ENCODE data around the gene TMEM187. TPM values are rescaled to one million over a fixed set of nuclear protein-coding genes. Genes with fewer than 3 reads are reported as not detected.

TMEM187 gene
- polyA plus RNA-seq, 12 donors, result 2.7 to 7.0 (median 4.8) TPM; not detected in 2

DNA sequence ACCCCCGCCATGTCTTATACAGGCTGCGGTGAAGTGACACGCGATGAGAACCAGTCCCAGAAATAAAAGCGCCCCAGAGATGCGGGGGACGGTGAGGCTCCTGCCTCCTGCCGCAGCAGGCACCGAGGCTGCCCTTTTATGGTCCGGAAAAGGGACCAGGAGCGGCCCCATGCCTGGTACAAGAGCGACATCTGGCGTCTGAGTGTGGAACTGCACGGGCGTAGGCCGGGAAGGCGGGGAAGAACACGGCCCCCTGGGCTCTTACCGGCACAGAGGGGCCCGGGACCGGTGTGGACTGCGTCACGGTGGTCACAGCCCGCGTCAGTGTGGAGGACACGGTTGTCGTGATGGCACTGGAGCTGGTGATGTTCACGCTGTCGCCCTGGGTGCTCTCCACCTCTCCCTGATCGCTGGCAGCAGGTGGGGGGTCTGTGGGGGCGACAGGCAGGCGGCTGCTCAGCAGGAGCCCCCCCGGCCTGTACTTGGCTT, 19.2 kb upstream of the TMEM187 start:
- peak; percentile 70 for DNase-seq

DNA sequence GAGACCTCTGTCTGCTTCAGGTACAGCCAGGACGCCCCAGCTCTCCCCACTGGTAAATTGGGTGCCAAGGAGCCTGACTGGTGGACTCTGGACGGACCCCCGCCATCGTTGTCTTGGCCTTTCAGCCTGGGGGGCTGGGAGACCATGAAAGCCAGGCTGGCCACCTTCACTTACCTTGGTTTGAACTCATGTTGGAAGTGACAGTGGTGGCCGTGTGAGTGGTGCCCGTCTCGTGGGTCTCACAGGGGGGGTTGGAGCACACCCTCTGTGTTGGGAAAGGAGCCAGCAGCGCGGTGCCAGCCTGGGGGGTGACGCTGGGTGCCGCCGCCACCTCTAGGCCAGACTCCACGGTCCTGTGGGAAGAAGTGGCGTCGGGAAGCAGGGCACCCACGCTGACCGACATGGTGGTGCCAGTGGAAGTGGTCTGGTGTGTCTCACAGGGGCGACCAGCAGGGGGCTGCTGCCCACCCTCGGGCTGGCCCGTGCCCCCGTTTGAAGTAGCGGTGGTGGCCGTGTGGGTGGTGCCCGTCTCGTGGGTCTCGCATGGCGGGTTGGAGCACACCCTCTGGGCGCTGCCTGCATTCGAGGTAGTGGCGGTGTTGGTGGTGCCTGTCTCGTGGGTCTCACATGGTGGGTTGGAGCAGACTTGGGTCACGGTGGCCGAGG, 18.5 kb upstream of the TMEM187 start:
- DNase-seq, result no peak

DNA sequence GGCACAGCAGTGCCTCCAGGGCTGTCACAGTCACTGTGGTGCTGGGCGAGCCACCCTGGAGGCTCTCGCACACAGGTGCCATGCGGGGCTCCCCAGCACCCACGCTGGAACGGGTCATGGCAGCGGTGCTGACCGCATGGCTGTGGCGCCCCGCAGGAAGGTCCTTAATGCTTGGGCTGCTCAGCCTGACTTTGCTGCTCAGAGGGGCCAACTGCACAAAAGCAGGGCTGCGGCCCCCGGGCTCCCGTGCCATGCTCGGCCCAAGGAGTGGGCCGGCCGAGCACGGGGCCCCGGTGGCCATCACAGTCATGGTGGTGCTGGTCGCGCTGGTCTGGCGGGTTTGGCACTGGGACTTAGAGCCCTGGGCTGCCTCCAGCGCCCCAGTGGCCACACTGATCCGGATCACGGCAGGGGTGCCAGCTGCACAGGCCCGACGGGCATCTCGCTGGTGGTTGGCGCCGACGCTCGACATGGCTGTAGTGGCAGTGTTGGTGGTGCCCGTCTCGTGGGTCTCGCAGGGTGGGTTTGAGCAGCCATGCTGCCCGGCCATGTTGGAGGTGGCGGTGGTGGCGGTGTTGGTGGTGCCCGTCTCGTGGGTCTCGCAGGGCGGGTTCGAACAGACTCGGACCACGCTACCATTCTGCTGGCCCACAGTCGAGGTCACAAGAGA, 17.9 kb upstream of the TMEM187 start:
- DNase-seq, result no peak

DNA sequence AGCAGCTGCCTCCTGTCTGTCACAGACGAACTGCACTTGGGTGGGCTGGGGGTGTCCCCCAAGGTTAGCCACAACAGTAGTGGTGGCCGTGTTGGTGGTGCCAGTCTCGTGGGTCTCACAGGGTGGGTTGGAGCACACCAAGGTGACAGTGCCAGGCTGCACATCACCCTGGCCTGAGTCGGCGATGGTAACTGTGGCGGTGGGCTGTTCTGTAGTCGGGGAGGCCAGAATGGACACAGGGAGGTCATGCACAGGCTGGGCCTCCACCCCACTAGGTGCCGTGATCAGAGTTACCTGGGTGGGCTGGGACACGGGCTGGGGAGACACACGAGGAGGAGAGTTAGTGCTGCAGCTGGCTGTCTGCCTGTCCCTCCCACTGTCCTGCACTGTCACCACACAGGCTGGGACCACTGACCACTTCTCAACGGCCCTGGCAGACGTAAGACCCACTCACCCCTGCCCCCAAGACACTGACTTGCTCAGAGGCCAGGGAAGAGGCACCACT, 17.3 kb upstream of the TMEM187 start:
- DNase-seq, result no peak

DNA sequence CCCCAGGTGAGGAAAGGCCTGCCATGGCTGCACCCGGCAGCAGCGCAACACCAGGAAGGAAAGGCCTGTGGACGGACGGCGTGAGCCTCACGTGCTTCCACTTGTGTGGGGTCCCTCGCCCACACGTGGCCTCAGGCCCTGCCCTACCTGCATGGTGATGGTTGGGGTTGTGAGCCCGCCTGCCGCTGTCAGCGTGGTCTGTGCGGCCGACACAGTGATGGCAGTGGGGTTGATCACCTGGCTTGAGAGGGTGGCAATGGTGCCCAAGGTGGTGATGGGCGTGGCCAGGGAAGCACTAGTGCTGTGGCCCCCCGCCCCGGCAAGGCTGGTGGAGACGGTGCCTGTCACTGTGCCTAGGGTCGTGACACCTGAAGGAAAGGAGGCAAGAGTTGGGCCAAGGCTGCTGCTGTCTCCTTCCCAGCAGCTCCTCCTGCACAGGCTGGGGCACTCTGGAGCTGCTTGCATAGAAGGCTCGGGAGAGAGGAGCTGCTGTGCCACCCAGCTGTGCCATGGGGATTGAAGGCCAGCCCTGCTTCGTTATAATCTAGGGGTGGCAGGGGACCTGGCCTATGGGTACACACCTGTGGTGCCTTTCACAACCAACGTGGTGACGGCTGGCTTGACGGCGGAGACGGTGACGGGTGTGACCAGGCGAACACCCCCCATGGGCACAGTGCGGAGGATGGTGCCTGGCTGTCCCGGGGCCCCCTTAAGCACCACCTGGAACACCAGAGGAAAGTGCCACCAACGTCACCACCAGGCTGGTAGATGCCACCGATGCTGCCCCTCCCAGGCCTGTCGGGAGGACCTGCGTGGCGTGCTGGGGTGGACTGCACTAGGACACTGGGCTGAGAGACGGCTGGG, 16.3 kb upstream of the TMEM187 start:
- DNase-seq, result no peak

DNA sequence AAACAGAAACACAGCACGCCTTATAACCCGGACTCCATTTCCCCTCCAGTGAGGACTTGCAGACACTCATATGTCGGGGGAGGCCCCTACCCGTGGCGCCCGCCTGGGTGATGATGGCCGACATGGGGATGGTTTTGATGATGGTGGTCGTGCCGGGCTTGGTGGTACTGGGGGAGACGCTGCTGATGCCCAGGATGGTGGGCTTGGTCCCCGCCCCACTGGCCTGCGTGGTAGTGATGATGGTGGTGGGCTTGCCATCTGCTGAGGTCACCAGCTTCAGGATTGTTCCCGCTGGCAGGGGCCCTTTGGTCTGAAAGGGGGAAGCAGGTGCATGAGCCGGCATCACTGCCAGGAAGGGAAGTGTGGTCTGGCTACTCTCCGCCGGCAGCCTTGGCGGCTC, 15.3 kb upstream of the TMEM187 start:
- DNase-seq, result no peak

DNA sequence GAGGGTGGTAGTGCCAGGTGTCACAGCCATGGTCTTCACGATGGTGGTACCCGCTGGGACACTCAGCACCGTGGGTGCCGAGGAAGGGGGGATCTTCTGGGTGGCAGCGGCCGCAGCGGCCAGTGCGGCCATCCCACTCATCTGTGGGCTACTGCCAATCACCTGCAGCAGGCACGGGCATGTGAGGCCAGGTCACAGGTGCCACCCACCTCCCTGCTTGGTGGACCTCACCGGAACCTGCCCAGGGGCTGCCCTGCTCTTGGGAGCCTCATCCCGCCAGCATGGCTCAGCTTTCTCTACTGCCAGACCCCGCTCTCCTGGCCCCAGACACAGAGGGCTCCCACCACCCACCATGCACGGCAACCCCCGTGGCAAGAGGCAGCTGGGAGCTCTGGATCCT, 13.9 kb upstream of the TMEM187 start:
- no peak for DNase-seq

DNA sequence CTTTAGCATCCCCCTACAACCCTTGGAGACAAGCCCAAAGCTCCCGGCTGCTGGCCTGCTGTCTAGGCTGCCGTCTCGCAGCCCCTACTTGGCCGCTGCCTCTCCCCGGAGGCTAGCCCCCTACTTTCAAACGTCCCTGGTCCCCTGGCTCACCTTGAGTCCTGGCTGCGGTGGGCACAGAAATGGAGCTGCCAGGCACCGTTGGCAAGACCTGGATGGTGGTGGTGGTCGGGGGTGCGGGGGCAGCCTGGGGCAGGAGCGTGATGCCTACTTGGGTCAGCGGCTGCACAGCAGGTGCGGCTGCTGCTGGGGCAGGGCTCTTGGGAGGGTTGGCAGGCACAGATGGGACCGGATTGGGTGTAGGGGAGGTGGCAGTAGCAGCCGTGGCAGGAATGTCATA, 12.9 kb upstream of the TMEM187 start:
- DNase-seq, result no peak

DNA sequence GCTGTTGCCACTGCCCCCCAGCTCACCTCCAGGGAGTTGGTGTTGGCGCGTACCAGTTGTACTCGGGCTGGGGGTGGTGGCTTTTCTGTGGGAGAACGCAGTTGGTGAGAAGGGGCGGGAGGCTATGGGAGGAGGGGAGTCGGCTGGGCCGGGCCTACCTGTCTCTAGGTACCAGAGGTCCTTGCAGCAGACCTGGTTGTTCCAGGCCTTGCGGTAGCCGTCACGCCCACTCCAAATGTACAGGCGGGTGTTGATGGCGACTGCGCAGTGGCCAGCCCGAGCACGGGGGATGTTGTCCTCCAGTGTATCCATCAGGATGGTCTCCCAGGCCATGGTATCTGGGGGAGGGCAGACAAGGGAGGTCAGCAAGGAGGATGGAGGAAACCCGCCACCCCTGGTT, 12.5 kb upstream of the TMEM187 start:
- no peak for DNase-seq

DNA sequence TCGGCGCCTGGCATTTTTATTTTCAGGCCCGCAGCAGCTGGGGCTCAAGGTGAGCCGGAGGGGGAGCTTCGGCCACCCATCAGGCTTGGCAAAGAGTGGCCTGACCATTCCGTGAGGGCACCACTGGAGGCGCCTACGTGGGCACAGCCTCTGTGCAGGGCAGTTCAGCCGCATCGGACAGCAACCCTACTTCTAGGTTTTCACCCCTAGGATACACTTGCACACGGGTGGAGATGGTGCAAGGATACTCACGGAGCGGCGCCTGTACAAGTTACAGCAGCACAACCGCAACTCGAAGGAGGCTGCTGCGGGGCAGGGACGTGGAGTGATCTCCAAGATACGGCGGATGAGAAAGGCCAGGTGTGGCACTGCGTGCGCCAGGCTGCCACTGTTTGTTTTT, 11.8 kb upstream of the TMEM187 start:
- no peak for DNase-seq

DNA sequence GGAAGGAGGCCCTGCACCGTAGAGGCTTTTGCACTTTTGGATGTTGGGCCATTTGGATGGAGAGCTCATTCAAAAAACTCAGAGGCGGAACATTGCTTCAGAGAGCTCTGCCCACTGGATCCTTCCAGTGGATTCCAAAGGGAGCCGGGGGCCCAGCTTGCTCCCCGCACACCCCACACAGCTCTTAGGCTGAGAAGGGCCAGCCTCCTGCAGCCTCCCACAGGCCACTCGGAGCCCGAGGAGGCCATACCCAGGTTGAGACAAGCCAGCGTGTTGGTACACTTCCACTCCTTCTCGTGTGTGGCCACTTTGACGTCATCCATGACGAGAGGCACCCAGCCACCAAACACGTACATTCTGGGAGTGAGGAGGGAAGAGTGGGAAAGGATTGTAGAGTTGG, 11.3 kb upstream of the TMEM187 start:
- DNase-seq, result no peak

DNA sequence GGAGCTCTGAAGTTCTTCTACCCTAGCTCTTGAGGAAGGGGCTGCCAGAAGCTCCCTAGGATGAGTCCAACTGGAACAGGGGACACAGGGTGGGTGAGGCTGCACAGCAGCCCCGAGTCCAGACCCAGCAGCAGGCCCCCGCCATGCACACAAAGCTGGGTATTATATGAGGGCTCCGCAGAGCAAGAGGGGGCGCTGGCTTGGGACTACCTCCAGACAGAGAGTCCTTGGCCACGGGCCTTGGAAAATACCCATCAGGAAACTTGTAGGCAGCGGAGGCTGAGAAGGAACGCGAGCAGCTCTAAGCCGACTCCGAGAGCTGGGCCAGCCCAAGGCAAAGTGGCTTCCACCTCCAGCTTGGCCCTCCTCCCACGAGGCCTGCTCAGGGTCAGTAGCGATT, 9.0 kb upstream of the TMEM187 start:
- DNase-seq, result no peak

DNA sequence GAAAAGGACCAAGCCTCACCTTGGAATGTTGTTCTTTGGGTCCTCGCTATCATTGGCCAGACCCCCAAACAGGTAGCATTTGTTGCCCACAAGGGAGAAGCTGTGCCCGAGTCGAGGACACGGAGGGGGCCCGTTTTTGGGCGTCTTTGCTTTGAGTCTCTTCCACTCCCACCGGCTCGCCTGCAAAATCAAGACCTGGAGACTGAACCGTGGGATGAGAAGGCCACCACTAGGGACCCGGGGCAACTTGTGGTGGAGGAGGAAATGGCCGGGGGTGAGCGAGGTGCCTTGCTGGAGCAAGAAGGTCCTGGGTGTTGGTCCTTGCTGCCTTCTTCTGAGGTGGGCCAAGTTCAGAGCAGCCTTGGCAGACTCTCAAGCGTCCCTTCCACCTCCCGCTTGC, 8.4 kb upstream of the TMEM187 start:
- DNase-seq, result no peak

DNA sequence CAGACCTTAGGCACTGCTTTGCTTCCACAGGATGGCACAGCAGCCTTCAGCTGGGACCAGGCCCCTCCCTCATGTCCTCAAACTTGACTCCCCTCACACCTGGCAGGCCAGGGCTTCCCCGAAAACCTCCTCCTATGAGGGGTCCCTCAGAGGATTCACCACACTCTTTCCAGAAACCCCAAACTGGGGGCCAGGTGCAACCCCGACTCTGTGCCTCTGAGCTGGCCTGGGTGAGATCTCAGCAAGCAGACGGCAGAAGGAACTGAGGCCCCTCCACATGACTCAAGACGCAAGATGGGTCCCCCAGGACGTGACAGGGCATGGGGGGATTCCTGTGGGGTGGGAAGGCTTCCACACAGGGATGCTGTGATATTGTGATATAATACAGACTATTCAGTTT, 7.1 kb upstream of the TMEM187 start:
- no peak for DNase-seq

DNA sequence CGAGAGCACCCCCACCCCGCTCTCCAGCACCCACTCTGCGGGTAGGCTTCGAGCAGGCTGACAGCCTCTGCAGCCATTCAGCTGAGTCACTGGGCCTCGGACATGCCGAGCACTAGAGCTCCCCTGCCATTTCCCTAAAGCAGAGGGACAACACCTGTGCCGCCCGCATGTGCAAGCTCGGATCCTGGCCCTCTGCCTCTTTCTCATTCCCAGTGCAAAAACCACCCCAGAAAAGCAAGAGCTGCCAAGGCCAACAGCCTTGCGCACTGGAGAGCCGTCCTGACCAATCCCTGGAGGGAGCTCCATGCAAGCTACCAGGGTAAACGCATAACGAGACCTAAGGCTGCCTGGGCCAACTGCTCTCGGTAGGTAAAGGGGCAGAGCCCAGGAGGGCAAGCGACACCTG, 6.3 kb upstream of the TMEM187 start:
- DNase-seq, result no peak

DNA sequence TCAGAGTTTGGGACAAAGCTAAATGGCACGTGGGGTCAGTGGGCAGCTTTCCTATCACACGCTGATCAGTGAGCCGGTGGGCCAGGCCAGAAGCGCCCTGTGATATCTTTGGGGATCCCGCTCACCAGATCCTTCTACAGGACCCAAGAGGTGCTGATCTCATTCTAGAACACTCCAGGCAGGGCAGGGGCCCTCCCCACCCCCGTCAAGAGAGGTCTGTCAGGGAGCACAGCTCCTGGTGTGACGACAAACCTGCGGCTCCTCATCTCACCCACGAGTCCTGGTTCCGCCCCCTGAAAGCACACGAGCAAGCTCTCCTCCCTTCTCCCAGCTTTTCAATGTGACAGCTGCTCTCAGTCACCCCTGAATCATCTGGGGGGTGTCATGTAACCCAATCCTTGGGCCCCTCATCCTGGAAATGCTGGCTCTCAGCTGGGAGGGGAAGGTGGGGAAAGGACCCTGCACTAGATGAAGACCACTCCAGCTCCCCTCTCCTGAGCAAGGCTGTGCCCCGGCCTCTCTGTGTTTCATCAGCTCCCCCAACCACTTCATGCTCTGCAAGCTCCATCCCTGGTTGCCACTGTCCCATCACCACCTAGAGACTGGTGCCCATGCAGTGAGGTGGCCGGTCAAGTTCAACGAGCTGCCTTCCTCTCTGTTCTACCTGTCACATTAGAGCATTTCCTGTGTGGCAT, 5.6 kb upstream of the TMEM187 start:
- no peak for DNase-seq

DNA sequence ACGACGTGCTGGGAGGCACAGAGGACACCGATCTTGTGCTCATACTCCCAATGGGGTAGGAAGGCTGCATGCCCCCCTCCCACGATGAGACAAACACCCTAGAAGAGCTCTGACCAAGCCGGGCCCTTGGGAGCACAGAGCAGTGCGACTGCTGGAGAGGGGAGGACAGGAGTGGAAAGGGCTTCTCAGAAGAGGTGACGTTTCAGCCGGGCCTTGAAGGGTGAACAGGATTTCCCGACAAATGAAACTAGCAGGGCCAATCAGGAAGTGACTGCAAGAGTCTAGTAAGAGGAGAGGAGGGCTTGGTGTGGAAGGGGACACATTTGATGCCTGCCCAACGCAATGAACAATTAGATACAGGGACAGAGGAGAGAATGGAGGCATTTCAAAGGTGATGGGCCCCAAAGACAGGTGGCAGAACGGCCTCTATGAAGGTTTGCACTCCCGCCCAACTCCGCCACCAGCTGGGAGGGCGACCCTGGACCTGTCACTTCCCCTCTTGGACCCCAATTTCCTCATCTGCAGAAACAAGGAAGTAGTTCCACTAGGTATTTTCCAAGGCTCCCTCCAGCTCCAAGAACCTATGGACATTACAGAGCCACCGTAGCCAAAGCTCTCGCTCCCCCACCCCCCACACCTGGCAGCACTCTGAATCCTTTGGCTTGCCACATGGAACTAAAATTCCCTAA, 4.9 kb upstream of the TMEM187 start:
- no peak for DNase-seq

DNA sequence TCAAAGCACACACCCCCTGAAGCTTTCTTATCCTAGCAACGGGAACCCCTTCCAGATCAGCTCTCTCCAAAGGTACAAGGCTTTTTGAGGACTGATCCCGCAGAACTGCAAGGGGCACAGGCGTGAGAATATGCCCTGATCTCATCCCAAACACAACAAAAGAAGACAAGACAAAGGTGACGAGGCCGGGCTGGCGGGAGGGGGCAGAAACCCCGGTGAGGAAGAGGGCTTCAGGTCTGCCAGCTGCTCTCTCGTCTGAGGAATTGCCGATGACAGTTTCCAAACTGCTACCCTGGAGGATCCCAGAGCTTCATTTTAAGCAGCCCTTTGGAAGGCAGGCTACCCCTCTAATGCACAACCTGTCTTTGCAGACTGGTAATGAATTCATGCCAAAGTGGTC, 4.3 kb upstream of the TMEM187 start:
- DNase-seq, result no peak

DNA sequence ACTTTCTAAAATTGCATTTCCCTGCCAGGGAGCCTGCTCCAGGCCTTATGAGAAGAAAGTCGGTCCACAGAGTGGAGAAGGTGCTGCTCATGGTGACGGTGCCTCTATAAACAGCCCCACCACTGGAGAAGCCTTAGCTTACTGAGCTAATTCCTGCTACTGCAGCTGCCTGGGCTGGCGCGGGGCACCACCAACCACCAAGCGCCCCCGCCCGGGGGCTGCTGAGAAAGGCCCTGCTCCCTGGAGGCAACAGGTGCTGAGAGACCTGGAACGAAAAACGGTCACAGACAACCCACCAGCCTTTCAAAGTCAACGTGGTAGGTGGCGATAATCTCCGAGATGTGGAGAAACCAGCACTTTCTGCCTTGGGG, 3.8 kb upstream of the TMEM187 start:
- no peak for DNase-seq

DNA sequence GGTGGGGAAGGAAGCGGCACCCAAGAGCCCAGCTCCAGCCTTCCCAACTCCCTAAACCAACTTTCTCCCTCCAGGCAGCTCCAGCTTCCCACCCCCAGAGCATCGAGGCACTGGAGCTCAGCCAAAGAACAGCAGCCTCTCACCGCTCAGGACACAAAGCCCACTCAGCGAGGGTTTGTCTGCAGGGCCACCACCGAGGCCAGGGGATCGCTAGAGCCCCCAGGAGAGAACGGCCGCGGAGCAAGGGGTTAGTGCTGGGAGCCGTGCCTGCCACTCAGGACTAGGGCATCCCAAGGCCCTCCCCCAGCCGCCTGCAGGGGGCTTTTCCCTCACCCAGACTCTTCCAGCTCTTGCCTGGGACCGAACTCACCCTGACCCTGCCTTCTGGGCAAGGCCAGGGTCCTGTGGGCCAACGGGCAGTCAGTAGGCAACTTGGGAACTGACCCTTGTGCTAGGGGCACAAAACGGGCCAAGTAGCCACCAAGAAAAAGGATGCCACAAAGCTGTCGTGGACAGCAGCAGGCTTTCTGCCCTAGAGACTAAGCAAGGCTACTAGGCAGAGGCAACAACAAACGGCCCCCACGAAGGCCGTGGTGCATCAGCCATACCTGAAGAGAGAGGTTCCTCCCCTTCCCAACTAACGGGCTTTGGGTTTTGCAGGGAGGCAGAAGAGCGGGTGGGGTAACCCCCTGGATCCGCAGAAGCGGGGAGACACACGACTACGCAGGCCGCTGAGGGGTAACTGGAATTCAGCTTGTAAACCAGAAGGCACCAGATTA, 3.2 kb upstream of the TMEM187 start:
- DNase-seq, result no peak
